GM21360 (cell line): ENCODE measurements around the gene SMG9.

Source experiments
- ATAC-seq: cut with Tn5 transposase; IDR thresholded peaks from one replicate; pipeline ENCODE4 v1.9.1; 2021; ENCODE audit warnings: mild to moderate bottlenecking, moderate library complexity; ENCODE audit not compliant: unreplicated experiment

Gene SMG9

DNA sequence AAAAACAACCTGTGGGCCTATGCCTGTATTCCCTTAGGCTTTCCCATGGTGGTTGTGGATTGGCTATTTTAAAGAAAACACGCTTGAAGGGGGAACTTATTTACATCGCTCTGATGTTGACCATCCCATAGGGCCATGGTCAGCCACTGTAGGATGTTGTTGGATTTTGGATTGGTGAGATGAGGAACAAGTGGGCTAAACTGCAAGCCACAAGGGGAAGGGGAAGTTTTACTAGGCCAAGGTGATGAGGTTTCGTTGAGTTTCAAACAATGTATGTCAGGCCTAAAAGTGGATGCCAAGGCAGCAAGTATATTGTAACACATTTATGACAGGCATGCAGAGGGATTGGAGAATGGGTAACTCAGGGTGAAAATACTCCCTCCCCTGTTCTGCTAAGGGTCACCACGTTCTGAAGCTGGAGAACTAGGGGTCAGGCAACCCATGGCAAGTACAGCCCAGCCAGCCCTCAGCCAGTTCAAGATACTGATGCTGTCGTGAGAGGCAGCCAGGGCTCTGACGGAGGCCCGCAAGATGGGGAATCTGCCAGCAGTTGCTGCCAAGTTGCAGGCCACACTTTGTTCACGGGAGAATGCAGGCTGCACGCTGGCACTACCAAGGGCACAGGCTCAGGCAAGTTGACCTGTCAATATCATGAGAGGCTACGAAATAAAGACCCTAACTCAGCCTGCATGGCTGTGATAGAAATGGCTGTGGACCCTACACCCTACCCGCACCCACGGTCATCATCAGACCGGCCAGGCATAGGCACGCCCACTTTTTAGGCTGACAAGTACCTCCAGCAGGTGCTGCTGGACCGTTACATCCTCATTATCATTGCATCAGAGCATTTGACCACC lies 27.8 kb downstream of the SMG9 start:
- no peak for ATAC-seq

DNA sequence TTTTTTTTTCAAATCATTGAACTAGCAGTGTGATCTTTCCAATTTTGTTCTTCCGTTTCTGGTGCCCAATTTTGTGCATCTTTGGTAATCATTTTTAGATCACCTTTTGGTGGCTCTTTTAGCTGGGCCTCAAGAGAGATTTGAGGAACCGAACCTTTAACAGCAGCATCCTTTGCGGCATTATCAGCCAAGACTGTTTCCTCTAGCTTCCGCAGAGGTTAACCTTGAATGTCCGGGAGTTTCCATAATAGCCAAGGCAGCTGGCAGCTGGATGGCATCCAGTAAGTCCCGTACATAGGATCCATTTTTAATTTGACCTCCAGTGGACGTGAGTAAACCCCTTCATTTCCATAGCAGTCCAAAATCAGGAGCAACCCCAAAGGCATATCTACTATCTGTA lies 29.3 kb downstream of the SMG9 start:
- no peak for ATAC-seq

DNA sequence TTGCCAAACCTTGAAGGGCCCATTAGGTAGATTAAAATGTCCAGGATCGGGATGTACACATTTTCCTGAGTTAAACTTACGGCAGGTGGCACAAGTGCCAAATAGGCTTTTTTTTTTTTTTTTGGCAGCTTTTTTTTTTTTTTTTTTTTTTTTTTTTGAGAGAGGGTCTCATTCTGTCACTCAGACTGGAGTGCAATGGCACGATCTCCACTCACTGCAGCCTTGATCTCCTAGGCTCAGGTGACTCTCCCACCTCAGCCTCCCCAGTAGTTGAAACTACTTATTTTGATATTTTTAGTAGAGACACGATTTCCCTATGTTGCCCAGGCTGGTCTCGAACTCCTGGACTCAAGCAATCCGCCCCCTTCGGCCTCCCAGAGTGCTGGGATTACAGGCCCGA lies 29.9 kb downstream of the SMG9 start:
- ATAC-seq: no peak

- no peak for ATAC-seq
Observed at GRCh38 chr19:43723588-43723987, 31.2 kb downstream of the SMG9 start.

DNA sequence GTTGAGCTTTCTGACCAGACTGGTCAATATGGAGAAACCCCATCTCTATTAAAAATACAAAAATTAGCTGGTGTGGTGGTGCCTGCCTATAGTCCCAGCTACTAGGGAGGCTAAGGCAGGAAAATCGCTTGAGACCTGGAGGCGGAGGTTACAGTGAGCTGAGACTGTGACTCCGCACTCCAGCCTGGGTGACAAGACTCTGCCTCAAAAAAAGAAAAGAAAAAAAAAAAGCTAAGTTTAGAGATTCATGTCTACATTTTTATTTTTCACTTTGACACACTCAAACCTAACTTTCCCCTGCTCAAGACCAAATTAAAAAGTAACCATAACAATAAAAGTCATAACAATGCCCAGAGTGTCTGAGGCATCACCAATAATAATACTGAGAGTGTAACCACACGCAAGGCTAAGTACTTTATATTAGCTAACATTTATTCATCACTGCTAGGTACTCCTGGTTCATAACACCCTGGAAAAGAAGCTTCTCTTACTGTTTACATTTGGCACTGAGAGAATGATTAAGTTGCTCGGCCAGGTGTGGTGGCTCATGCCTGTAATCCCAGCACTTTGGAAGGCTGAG lies 33.2 kb downstream of the SMG9 start:
- ATAC-seq: no peak

DNA sequence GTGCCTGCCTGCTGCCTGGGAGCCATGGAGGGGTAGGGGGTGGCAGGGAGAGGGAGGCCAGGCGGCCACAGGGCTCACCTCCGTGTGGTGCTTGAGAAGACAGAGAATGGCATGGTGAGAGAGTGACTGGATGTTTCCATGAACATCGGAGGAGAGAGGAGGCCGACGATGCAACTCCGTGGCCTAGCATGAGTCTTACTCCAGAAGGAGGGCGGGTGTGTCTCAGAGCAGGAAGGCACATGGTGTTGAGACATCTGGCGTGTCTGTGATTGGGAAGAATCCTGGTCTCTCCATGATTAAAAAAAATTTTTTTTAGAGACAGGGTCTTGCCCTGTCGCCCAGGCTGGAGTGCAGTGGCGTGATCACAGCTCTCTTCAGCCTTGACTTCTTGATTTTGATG lies 33.8 kb downstream of the SMG9 start:
- no peak for ATAC-seq

GRCh38 chr19:43719918-43720317 lies 34.8 kb downstream of the SMG9 start:
- no peak for ATAC-seq

DNA sequence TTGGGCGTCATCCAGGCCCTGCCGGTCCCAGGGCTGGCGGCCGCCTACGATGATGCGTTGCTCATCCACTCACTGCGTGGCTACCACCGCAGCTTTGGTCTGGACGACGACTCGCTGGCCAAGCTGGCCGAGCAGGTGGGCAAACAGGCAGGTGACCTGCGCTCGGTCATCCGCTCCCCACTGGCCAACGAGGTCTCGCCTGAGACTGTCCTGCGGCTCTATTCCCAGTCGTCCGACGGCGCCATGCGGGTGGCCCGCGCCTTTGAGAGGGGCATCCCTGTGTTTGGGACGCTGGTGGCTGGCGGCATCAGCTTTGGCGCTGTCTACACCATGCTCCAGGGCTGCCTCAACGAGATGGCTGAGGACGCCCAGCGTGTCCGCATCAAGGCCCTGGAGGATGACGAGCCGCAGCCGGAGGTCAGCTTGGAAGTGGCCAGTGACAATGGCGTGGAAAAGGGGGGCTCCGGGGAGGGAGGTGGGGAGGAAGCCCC lies 35.3 kb downstream of the SMG9 start:
- no peak for ATAC-seq

DNA sequence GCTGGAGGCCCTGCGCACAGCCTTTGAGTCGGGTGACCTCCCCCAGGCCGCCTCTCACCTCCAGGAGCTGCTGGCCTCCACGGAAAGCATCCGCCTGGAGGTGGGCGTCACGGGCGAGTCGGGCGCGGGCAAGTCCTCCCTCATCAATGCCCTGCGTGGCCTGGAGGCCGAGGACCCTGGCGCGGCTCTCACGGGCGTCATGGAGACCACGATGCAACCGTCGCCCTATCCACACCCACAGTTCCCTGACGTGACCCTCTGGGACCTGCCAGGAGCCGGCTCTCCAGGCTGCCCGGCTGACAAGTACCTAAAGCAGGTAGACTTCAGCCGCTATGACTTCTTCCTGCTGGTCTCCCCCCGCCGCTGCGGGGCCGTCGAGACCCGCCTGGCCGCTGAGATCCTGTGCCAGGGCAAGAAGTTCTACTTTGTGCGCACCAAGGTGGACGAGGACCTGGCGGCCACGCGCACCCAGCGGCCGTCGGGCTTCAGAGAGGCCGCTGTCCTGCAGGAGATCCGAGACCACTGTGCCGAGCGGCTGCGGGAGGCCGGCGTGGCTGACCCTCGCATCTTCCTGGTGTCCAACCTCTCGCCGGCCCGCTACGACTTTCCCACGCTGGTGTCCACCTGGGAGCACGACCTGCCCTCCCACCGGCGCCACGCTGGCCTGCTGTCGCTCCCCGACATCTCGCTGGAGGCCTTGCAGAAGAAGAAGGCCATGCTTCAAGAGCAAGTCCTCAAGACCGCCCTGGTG lies 36.0 kb downstream of the SMG9 start:
- ATAC-seq: no peak

GRCh38 chr19:43715776-43716175 lies 39.0 kb downstream of the SMG9 start, which contains the start of gene IRGC:
Gene IRGC, plus strand, starts transcription at chr19:43716076. Its CDS starts 2,483 bp downstream, at chr19:43718559.
- ATAC-seq: no peak

DNA sequence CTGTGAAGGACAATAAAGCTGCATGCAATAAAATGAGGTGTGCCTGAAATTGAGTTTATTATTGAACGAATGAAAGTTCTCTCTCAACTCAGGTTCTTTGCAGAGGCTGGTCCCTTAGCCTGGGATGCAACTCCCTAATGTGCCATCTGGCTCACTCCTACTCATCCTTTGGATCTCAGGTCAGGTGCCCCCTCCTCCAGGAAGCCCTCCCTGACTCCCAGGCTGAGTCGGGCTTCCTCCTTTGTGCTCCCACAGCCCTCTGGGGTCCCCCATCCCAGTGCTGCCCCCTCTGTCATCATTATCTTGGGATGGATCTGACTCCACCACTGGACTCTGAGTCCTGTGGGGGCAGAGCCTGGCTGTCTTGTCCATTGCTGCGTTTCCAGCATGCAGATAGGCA lies 41.6 kb downstream of the SMG9 start:
- no peak for ATAC-seq

GRCh38 chr19:43711751-43712355 lies 42.9 kb downstream of the SMG9 start:
- ATAC-seq: no peak

DNA sequence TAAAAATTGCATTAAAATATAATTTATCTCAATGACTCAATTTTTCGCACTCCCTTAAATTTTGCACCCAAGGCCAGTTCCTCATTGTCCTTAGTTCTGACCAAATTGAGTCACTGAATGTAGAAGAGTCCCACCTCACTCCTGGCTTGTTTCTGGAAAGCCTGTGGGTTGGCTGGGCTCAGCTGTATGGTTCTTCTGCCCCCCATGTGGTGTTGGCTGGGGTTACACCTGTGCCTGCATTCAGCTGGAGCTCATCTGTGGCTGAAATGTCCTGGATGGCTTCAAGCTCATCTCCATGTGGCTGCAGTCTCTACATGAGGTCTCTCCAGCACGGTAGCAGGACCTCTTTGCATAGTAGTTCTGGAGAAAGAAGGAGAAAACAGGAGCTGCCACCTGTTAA lies 46.0 kb downstream of the SMG9 start:
- ATAC-seq: no peak

DNA sequence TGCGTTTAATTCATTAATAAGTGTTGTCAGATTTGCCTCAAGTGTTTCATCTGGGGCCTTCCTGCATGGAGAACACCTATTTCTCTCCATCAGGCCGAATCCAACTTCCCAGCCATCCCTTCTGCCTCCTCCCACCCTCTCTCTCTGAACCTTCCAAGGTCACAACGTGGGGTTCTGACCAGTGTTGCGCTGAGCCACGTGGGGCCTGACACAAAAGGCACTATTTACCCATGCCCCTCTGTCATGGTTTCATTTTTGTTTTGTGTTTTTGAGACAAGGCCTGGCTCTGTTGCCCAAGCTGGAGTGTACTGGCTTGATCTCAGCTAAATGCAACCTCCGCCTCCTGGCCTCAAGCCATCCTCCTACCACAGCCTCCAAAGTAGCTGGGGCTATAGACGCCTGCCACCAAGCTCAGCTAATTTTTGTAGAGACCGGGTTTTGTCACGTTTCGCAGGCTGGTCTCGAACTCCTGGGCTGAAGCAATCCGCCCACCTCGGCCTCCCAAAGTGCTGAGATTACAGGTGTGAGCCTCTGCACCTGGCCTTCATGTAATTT lies 47.5 kb downstream of the SMG9 start:
- no peak for ATAC-seq

GRCh38 chr19:43705729-43706128 lies 49.0 kb downstream of the SMG9 start:
- ATAC-seq: no peak

DNA sequence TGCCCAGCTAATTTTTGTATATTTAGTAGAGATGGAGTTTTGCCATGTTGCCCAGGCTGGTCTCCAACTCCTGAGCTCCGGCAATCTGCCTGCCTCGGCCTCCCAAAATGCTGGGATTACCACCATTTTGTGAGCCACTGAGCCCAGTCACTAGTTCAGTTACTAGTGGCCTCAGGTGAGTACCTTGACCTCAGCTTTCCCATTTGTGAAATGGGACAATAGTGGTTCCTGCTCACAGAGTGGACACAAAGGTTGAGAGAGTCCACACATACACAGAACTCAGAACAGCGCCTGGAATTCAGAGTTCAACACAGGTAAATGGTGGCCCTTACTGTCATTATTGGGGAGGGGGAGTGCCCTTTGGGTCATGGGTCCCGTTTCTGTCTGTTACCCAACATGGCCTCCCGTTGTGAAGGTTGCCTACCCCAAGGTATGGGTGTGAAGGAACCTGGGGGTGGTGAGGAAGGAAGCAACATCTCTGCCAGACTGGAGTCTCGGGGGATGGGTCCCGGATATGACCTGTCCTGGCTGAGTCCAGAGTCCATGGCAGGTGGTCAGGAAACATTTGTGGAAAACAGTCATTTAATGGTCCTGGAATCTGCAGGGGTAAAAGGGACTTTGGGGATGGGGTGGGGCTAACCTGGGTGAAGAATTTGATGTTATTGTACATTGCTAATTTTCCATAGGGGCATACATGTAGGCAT lies 50.6 kb downstream of the SMG9 start:
- no peak for ATAC-seq

DNA sequence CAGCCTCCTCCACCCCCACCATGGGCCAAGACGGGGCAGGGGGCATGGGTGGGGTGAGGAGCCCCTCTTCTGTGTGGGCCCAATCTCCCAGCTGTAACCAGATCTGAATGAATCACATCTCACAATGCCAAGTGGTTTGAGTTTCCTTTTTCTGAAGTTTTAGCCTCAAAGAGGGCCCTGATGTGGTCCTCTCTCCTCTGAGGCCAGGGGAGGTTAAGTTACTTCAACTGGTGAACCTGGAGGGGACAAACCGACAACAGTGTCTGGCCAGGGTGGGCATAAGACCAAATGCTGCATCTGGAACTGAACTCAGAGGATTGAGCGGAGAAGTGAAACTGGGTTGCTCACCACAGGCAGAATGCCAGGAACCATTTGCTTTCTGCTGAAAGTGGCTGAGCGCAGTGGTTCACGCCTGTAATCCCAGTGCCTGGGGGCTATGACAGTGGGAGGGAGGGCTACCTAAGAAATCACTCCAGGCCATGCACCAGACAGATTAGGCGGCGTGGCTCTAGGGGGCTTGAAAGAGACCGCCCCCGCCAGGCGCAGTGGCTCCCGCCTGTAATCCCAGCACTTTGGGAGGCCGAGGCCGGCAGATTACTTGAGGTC lies 54.3 kb downstream of the SMG9 start:
- ATAC-seq: no peak

DNA sequence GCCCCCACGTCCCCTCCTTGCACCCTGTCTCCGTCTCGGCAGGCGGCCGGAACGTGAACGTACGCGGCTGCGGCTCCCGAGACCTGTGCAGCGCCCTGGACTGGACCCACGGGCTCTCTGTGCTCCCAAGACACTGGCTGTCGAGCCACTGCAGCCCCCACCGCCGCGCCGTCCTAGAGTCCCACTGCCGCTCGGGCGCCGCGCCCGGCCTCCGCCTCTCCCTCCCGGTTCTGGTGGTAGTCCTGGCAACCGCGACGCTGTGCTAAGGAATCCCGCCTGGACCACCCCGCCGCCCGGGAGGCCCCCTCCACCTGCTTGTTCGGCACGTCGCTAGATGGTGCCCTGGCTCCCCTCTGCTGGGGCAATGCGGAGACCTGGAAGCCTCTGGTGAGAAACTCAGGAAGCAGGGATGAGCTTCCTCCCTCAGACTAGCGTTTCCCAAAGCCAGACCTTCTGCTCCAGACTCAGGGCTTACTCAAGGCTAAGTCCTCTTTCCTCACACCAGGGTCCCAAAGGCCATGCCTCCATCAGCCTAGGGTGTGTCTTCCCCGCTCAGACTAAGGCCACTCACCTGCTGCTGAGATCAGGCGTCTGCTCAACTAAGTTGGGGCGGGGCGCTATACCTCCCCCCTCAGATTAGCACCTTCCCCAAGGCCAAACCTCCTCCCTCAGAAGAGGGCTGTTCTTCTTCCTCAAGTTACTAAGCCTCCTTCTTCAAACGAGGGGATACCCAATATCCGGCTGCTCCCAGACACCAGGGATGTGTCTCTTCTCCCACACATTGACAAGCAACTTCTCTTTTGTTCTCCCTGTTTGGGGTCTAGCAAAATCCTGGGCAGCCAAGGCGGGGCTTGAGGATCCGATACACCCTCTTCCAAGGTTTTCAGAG lies 55.0 kb downstream of the SMG9 start:
- ATAC-seq: no peak

DNA sequence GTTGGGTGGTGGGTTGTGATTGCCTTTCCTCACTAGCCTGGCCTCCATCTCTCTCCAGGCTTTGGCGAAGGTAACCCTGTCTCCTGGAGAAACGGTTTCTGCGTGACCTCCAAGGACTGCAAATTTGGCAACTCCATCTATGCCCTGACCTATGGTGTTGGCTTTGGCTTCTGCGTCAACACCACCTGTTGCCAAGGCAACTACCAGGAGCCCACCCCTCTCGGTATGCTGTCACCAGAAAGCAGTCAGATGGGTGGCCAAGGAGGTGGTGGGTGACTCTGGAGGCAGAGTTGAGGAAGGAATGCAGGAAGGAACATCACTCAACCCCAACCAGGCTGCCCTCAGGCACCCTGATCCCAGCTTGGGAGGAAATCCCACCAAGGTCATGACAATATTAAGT lies 57.5 kb downstream of the SMG9 start:
- no peak for ATAC-seq
